GM19324 (cell line): ENCODE measurements around the gene FSHR.
A peak's percentile ranks its signal among the peaks of the same experiment; 100 is the strongest.

Experiments
- ATAC-seq: cut with Tn5 transposase; IDR thresholded peaks from one replicate; pipeline ENCODE4 v1.9.1; 2021; ENCODE audit warnings: mild to moderate bottlenecking, moderate library complexity; ENCODE audit not compliant: unreplicated experiment, low FRiP score

FSHR gene

DNA sequence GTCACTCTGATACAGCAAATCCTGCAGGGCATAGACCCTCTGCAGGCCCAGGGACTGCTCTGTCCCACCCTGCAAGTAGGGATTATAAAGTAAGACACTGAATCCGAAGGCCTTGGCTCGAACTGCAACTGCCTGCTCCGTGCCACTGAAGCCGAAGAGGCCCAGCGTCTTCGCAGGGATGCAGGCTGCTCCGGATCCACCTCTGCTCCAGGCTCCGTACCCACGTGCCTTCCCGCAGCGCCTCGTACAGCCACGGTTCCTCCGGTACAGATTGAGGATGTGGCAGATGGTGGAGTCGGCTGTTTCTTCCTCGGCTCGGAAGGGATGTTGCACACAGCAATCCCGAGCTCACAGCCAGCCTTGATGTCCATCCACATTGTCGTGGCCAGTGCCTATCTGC lies 238.4 kb downstream of the FSHR start:
- no peak for ATAC-seq

- no peak for ATAC-seq
Measured at GRCh38 chr2:48915227-48915626, 239.1 kb downstream of the FSHR start.

DNA sequence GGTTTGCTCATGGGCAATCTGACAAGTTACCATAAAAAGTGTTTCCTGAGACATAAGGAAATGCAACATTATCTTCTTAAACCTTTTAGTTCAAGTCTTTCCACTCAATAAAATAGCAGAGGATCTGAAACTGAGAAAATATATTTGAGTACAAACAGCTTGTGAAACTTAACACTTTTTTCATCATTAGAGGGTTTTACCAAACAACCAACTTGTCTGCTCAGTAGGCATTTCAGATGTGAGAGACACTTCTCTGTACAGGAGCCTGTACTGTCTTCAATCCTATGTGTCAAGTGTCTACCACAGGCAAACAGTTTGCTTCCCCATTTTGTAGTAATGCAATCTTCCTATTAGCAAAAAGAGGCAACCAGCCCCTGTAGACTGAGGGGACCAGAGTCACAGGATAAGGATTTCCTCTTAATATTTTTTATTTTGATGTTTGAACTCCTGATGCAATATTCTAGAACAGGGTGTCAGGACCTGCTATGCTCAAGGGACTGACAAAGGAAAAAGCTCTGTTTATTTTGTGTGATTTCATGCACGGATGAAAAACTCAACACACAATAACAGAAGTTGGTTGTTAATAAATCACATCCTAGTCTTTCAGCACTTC lies 239.7 kb downstream of the FSHR start:
- ATAC-seq: peak; percentile 98
